Ramos (cell line): ENCODE results near the gene TYW5.
"Not testable (repeated sequence)": the region's sequence is repeated elsewhere in the genome, so short reads cannot be mapped to it uniquely, and the experiment has no call there.

Source experiments
- in situ Hi-C: fragments of 300-500 bp; cut with MboI; formaldehyde crosslinking; loops from one replicate; pipeline ENCODE4 v1.14.3; 2022; ENCODE audit warnings: low sequenced_read_pairs; ENCODE audit not compliant: unreplicated experiment

Gene TYW5

GRCh38 chr2:199928226-199928625 is 27.1 kb downstream of the TYW5 start:
- in situ Hi-C loops, result no loop called here

- in situ Hi-C loops, result no loop called here
Observed at GRCh38 chr2:199926806-199927205, 28.5 kb downstream of the TYW5 start.

- in situ Hi-C loops, result no loop called here
Observed at GRCh38 chr2:199923924-199924323, 31.4 kb downstream of the TYW5 start.

- in situ Hi-C loops, result no loop called here
Observed at GRCh38 chr2:199922856-199923255, 32.4 kb downstream of the TYW5 start.

GRCh38 chr2:199916980-199917379 is 38.3 kb downstream of the TYW5 start:
- in situ Hi-C loops, result no loop called here

DNA sequence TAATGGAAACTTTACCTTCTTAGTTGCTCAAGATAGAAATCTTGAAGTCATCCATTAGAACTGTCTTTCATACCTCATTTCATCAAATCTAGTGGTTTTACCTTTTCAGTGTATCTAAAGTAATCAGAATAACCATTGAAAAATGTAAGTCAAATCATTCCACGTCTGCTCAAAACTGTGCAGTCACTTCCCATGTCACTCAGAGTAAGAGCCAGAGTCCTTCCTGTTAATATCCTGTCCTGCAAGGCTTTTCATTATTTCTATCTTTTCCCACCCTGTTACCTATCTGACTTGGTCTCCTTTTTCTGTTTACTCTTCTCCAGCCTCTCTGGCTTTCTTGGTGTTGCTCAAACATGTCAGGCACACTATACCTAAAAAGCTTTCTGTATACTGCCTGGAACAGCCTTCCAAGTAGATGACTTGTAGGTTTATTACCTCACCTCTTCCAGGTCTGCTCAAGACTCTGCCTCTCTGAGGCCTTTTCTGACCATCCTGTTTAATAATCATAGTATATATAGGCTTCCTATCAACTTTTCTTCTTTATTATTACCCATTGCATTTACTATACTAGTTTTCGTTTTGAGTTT is 40.8 kb downstream of the TYW5 start:
- in situ Hi-C loops, result no loop called here

- in situ Hi-C loops, result not testable (repeated sequence)
Observed at GRCh38 chr2:199912553-199913114, 42.7 kb downstream of the TYW5 start.

DNA sequence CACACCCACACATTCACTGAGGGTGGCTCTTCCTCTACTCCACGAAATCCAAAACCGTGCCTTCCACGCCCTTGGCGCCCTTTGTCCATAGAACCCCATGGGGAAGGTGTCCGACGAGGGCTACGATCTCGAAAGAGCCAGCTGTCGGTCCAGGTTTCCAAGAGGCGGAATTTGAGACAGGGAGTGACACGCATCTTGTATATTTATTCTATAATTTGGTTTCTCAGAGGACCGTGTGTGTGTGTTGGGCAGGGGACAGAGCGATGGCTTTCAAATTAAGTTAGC is 43.5 kb downstream of the TYW5 start:
- in situ Hi-C loops, result no loop called here

DNA sequence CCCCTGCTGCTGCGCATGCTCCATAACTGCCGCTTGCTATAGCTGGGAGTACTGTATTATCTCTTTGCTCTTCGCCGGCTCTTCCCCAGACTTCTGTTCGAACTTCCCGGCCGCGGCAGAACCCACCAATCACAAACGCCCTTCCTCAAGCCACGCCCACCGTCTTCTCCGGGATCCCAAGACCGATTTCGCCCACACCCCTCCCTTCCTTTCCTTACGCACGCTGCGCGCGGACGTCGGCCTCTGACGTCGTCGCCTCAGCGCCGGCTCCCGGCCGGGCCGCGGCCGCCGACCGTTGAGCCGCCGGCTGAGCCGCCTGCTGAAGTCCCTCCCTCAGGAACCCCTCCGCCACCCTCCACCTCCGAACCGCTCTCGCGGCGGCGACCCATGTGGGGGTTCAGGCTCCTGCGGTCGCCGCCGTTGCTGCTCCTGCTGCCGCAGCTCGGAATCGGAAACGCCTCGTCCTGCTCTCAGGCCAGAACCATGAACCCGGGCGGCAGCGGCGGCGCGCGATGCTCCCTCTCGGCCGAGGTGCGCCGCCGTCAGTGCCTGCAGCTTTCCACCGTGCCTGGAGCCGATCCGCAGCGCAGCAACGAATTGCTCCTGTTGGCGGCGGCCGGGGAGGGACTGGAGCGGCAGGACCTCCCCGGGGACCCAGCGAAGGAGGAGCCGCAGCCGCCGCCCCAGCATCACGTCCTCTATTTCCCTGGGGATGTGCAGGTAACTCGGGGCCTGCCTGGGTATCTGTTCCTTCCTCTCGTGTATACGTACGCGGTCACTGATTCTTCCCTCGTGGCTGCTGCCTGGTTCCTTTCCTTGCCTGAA is 44.0 kb downstream of the TYW5 start, which contains the start of gene C2orf69:
Gene C2orf69 (plus strand): TSS at position 242 of the 825 bp plus-strand sequence. CDS start 146 bp downstream, at position 388.
- in situ Hi-C loops, result no loop called here

- in situ Hi-C loops, result no loop called here
Observed at GRCh38 chr2:199910338-199911051, 44.8 kb downstream of the TYW5 start.

DNA sequence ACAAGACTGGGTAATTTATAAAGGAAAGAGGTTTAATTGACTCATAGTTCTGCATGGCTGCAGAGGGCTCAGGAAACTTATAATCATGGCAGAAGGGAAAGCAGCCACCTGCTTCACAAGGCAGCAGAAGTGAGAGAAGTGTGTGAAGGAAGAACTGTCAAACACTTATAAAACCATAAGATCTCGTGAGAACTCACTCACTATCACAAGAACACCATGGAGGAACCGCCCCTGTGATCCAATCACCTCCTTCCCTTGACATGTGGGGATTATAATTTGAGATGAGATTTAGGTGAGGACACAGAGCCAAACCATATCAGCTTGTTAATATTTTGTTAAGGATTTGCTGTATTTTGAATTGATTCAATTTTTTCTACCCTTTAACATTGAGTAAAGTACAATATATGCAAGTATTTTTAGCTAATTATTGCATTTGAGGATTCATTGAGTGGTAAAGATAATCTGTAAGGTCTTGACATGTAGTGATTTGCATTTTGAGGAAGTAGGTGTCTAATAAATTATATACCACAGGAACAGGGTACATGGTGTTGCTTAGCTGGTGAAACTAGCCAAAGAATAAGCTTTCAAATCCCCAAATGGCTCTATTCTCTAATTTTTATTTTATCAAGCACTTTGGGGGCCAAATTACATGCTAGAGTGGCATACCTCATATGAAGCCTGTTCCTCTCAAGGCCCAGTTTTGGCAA is 48.1 kb downstream of the TYW5 start:
- in situ Hi-C loops, result no loop called here

DNA sequence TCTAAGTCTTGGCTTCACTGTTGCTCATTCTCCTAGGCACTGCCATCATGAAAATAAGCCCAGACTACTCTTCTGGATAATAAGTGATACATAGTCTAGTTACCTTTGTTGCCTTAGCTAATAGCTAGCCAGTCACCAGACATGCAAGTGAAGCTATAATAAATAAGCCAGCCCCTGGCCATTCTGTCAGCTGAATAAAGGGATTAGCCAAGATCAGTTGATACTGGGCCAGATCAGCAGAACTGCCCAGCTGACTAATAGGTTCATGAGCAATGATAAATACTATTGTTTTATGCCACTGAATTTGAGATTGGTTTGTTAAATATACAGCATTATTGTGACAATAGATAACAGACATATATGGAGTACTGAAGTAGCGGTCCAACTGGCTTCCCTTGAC is 52.2 kb downstream of the TYW5 start:
- in situ Hi-C loops, result no loop called here

GRCh38 chr2:199902486-199903110 is 52.7 kb downstream of the TYW5 start:
- in situ Hi-C loops, result no loop called here

GRCh38 chr2:199901942-199902341 is 53.3 kb downstream of the TYW5 start:
- in situ Hi-C loops, result no loop called here

- in situ Hi-C loops, result no loop called here
Observed at GRCh38 chr2:199896617-199897016, 58.7 kb downstream of the TYW5 start.

GRCh38 chr2:199895406-199895805 is 59.9 kb downstream of the TYW5 start:
- in situ Hi-C loops, result no loop called here

DNA sequence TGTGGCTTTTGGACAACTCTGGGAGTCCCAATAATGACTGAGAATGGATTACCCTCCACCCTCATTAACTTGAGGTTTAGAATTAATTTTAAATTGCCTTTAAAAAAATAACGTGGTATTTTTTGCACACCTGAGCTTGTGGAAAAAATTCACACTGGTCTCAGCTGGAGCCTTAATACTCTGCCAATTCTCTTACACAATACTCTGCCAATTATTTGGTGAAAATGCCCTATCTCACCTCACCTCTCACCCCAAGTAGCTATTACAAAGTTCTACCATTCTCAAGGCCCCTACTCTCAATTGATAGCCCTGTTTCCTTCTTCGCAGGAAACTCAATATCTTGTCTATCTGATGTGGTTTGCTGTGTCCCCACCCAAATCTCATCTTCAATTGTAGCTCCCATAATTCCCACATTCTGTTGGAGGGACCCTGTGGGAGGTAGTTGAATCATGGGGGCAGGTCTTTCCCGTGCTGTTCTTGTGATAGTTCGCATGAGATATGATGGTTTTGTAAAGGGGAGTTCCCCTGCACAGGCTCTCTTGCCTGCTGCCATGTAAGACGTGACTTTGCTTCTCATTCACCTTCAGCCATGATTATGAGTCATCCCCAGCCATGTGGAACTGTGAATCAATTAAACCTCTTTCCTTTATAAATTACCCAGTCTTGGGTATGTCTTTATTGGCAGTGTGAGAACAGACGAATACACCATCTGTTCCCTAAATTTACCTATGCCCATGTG is 71.6 kb downstream of the TYW5 start:
- in situ Hi-C loops, result no loop called here

- in situ Hi-C loops, result no loop called here
Observed at GRCh38 chr2:199882667-199883066, 72.6 kb downstream of the TYW5 start.
